Adipocyte (in vitro differentiated cells): ENCODE data around the gene EEFSEC.

ENCODE experiments used
- DNase-seq: peaks from one replicate; pipeline ENCODE4 v3.0.0-alpha.2; 2015; ENCODE audit warnings: low read depth
- H3K27me3 ChIP-seq: replicated peaks from 2 replicates; pipeline ENCODE4 v1.7.0; 2013; ENCODE audit warnings: mild to moderate bottlenecking, low read length, moderate library complexity; ENCODE audit not compliant: control insufficient read depth, insufficient read depth
- H3K36me3 ChIP-seq: 2 replicates; pipeline ENCODE4 v1.7.0; 2013; ENCODE audit warnings: low read length, mild to moderate bottlenecking, moderate library complexity; ENCODE audit not compliant: control insufficient read depth, insufficient read depth, severe bottlenecking
- H3K4me1 ChIP-seq: 2 replicates; pipeline ENCODE4 v1.7.0; 2013; ENCODE audit warnings: mild to moderate bottlenecking, low read length, moderate library complexity; ENCODE audit not compliant: control insufficient read depth, insufficient read depth
- H3K4me3 ChIP-seq: 2 replicates; pipeline ENCODE4 v1.7.0; 2013; ENCODE audit warnings: mild to moderate bottlenecking, low read length, moderate library complexity
- H3K9ac ChIP-seq: 2 replicates; pipeline ENCODE4 v1.7.0; 2013; ENCODE audit warnings: mild to moderate bottlenecking, low read length, moderate library complexity
- H3K9me3 ChIP-seq: 2 replicates; pipeline ENCODE4 v1.7.0; 2013; ENCODE audit warnings: mild to moderate bottlenecking, low read length, moderate library complexity; ENCODE audit not compliant: control insufficient read depth

Gene EEFSEC

DNA sequence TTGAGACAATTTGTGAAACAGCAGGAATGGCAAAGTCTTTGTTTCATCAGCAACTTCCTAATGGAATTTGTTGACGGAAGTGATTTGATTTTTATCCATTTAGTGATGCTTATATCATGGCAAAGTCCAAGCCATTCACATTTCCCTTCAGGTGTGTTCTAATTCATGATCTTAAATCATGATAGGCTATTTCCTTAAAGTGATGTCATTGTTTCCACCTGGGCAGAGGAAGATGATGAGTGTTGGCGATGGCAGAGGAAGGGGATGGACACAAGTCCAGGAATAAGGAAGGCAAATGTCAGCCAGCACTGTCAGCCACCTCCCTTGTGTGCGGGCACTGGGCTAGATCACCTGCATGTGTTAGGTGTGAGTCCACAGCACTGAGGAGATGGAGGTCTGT is 49.9 kb downstream of the EEFSEC start:
- Histone ChIP-seq H3K9me3 (no peaks in the 10 kb centered on the region), H3K4me3 (no peak overlapping the region), H3K9ac (no peak overlapping the region), H3K36me3 (no peaks in the 10 kb centered on the region), H3K4me1 (peaks cover 5% of the 10 kb centered on the region), H3K27me3 (no peaks in the 10 kb centered on the region)
- DNase-seq = no peak

DNA sequence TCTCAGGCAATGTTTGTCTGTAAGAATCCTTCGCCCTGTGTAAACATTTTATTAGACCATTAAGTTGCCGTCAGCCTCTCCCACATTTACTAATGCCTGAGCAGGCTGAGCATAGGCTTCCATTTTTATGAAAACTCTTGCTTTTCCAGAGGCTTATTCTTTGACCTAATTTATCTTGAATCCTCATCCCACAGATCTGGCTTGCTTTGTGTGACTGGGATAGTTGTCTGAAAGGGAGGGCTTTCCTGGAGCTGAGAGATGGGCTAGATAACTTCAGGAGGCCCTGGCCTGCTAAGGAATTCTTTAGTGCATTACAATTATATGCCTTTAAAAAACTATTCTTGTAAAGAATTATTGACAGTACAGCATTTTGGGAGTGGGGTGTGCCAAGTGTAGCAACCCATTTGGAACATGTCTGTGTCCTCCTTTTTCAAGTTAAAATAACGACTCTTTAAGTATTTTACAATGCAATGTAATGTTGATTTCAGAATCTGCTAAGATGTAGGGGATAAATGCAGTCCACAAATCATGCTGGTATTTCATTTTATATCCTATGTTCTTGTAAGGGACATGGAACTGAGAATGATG is 52.4 kb downstream of the EEFSEC start:
- no peak for DNase-seq
- no peaks in the 10 kb centered on the region for H3K9me3 ChIP-seq
- H3K27me3 ChIP-seq = no peaks in the 10 kb centered on the region
- H3K4me1 ChIP-seq = peaks cover 3% of the 10 kb centered on the region
- no peaks in the 10 kb centered on the region for H3K36me3 ChIP-seq
- no peak overlapping the region for H3K4me3 ChIP-seq
- H3K9ac ChIP-seq = no peak overlapping the region

DNA sequence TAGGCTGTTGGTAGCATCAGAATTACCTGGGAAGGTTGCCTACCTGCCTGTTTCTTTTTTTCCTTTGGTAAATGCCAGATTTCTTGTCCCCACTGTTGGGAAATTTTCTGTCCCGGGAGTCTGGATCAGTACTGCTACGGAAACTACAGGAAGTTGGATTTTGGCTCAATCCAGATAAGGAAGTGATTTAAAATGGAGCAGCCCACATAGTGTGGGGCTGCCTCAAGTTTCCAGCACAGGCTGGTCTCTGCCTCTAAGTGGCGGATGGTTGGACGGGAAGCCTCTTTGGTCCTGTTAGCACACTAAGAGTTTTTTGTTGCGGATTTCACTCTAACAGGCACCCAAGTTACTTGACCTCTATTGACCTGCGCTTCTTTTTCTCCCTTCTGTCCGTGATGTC is 54.7 kb downstream of the EEFSEC start:
- Histone ChIP-seq H3K9ac (no peak overlapping the region), H3K27me3 (no peaks in the 10 kb centered on the region), H3K36me3 (no peaks in the 10 kb centered on the region), H3K9me3 (no peaks in the 10 kb centered on the region), H3K4me1 (peaks cover 6% of the 10 kb centered on the region), H3K4me3 (no peak overlapping the region)
- no peak for DNase-seq

DNA sequence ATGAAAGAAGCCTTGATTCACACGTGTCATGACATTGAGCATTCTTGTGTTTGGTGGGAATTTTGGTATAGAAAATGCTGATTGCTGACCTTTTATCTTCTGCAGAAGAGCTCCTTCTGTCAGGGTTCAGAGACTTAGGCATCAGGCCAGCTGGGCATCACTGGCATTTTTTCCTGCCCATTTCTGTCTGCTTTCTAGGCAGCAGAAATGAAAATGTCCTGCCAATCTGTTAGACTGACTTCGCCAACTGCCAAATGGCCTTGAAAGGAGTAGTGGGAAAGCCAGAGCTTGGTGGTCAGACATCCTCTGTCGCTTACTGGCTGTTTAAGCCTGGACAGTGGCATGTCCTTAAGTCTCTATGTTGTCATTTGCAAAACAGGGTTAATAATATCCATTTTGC is 57.4 kb downstream of the EEFSEC start:
- peaks cover 6% of the 10 kb centered on the region for H3K4me1 ChIP-seq
- H3K36me3 ChIP-seq = no peaks in the 10 kb centered on the region
- no peak for DNase-seq
- no peaks in the 10 kb centered on the region for H3K9me3 ChIP-seq
- no peak overlapping the region for H3K9ac ChIP-seq
- H3K4me3 ChIP-seq = no peak overlapping the region
- H3K27me3 ChIP-seq = no peaks in the 10 kb centered on the region

DNA sequence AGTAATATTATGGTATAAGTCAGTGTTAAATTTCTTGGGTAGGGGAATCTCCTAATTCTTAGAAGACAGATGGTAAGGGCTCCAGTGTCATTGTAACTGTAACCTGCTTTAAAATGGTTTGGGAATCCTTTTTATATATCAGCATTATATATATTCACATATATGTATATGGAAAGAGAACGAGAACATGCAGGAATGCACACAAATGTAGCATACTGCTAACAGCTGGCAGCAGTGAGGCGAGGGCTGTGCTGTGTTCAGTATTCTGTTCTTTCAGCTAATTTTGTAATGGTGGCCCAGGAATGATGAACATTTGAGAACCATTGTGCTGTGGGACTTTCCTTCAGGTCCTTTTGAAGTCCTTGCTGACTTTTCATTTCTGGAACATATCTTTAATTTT is 60.8 kb downstream of the EEFSEC start:
- H3K4me1 ChIP-seq = peaks cover 9% of the 10 kb centered on the region
- H3K27me3 ChIP-seq = no peaks in the 10 kb centered on the region
- no peaks in the 10 kb centered on the region for H3K36me3 ChIP-seq
- H3K9me3 ChIP-seq = no peaks in the 10 kb centered on the region
- H3K4me3 ChIP-seq = no peak overlapping the region
- no peak overlapping the region for H3K9ac ChIP-seq
- DNase-seq = no peak

DNA sequence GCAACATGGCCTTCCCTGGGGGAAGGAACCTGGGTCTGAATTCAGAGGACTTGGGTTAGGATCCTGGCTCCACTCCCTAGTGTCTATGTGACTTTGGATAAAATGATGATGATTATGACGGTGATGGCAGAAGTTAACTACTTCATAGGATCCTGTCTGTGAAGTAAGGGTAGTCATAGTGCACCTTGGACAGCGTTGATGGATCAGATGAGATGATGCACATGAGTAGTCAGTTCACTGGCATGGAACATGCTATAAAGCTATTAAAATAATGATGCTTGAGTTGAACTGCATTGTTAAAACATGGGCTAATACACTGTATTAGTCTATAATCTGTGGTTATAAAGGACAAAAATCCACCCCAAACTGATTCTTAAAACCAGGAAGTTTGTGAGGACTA is 62.0 kb downstream of the EEFSEC start:
- Histone ChIP-seq H3K4me3 (no peak overlapping the region), H3K9me3 (no peaks in the 10 kb centered on the region), H3K36me3 (no peaks in the 10 kb centered on the region), H3K9ac (no peak overlapping the region), H3K4me1 (peaks cover 9% of the 10 kb centered on the region), H3K27me3 (no peaks in the 10 kb centered on the region)
- DNase-seq = no peak

DNA sequence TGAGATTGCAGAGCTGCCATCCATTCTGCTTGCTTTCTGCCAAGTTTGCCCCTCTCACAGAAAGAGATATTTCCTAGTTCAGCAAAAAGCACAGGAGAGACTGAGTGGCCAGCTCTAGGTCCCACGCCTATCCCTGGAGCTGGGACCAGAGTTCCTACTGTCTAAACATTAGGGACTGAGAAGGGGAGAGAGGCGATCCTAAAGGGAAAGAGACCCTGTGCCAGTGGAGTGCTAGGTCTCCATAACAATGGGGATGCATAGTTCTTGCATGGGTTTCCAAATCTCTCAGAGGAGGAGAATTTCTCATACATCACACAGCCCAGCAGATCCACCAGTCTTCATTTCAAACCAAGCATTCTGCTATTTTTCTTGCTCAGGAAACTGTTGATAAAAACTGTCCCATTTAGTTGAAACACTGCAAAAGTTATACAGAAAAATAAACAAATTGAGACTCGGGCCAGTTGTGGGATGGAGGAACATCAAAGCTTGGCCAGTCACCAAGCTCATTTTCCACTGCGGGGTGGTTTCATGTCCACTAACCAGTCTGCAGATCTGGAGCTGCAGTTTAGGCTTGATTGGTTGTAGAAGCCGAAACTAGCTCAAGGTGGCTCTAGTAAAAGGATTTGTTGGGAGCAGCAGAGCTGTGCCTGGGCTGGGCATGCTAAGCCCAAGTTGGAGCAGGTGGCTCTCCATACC is 62.7 kb downstream of the EEFSEC start:
- H3K9me3 ChIP-seq = no peaks in the 10 kb centered on the region
- no peaks in the 10 kb centered on the region for H3K27me3 ChIP-seq
- peaks cover 3% of the 10 kb centered on the region for H3K4me1 ChIP-seq
- H3K4me3 ChIP-seq = no peak overlapping the region
- DNase-seq = no peak
- H3K36me3 ChIP-seq = no peaks in the 10 kb centered on the region
- H3K9ac ChIP-seq = no peak overlapping the region

DNA sequence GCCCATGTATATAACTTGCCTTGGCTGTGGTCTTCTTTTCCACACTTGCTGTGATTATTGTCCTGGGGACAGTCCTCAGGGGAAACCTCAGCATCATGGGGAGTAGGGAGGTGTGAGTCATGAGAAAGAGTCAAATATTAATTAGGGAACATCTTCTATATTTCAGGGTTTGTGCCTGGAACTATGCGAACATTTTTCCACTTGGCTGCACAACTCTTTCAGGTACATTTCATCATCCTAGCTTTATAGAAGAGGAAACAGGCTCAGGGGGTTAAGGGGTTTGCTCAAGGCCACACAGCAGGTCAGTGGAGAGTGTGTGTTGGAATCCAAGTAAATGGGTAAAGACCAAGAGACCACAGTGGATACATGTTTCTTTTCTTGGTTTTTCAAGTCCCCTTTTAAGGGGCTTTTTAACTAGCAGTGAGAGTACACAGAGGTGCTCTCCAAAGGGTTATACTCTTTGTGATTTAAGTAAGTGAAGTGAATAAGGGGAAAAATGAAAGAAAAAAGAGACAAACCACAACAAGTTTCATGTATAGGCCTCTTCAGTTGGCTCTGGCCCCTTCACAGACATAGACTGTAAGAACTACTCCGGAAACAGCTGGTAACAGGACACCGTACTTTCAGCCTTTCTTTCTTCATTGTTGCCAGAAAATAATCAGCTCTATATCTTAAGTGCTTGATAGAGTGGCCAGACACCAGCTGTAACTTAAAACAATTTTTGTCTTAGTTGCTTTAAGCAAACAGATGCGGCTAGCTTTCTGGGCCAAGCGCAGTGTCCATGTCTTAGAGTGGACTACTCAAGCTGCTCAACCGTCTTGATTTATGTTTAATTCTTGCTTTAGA is 64.6 kb downstream of the EEFSEC start:
- H3K36me3 ChIP-seq = no peaks in the 10 kb centered on the region
- no peak overlapping the region for H3K9ac ChIP-seq
- peaks cover 3% of the 10 kb centered on the region for H3K9me3 ChIP-seq

DNA sequence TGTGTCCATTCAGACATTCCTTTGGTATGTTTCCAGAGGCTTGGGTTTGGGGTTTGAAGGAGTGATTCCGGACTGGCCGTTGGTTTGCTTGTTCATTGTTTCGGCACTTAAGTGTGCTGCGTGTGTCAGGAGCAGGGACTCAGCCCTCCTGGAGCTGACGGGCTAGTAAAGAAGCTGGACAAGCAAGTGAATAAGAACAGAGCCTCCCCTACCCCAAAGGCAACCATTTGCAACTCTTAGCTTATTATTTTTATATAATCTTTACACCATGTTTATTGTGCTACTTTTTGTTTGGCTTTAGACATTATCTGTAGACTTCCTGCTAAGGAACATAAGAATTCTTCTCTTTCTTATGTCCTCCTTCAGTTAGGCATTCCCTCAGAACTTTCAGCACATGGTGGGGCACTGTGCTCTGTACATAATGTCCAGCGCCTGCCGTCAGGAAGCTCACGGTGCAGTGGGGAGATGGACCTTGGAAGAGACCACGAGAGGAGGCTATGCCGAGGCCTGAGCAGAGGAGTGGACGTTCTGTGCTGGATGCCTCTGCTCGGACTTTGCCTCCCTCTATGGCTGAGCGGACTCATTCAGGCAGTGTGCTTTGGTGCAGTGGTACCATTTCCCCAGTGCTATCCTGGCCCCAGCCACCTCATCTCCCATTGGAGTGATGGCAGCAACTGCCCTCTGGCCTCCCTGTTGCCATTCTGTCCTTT is 65.4 kb downstream of the EEFSEC start:
- H3K4me3 ChIP-seq = no peak overlapping the region
- no peaks in the 10 kb centered on the region for H3K27me3 ChIP-seq
- DNase-seq = no peak

More for the DNA sequence above, 64.6 kb downstream of the EEFSEC start:
- Histone ChIP-seq H3K4me3 (no peak overlapping the region), H3K27me3 (no peaks in the 10 kb centered on the region), H3K4me1 (peaks cover 3% of the 10 kb centered on the region)
- peak; percentile 76 for DNase-seq

DNA sequence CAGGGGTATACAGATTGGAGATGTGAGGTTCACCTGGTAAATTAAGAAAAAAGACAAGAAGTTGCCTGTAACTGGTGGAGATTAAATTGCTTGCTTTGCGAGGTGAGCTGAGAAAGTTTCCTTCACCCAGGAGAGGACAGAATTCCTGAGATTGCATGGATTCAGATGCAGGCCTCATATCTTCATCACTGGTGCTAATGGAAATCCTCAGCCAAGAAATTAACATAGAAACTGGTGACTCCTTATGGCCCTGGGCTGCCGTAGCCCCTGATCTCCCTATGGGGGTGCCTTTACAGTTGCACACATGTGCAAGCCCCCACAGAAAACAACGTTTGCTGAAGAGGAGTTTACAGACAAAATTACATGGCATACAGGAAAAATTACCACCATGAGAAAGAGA is 68.0 kb downstream of the EEFSEC start:
- H3K36me3 ChIP-seq = no peaks in the 10 kb centered on the region
- no peaks in the 10 kb centered on the region for H3K27me3 ChIP-seq
- no peak overlapping the region for H3K9ac ChIP-seq
- H3K4me3 ChIP-seq = no peak overlapping the region
- H3K9me3 ChIP-seq = peaks cover 7% of the 10 kb centered on the region
- H3K4me1 ChIP-seq = peaks cover 3% of the 10 kb centered on the region
- no peak for DNase-seq

More for the DNA sequence above, 65.4 kb downstream of the EEFSEC start:
- peaks cover 3% of the 10 kb centered on the region for H3K4me1 ChIP-seq
- H3K9me3 ChIP-seq = peaks cover 7% of the 10 kb centered on the region
- no peak overlapping the region for H3K9ac ChIP-seq
- no peaks in the 10 kb centered on the region for H3K36me3 ChIP-seq

DNA sequence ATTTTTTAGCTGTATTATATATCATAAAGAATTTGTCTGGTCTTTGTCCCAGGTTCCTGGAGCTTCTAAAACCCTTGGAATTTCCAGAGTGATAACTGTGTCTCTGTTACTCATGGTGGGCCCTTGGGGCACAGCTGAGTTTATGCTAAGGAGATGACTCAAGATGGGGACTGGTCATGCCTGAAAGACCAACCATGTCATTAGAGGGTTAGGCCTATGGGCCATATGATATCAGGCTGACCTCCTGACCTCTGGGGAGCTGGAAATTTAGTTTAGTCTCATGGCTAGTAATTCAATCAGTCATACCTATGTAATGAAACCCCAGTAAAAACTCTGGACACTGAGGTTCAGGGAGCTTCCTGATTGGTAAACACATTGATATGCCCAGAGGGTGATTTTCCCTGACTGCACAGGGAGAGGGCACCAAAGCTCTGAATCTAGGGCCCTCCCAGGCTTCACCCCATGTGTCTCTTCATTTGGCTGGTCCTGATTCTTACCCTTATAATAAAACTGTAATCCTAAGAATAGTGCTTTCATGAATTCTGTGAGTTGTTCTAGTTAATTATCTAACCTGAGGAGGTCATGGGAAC is 69.6 kb downstream of the EEFSEC start:
- H3K4me3 ChIP-seq = no peak overlapping the region
- H3K9me3 ChIP-seq = peaks cover 7% of the 10 kb centered on the region
- H3K36me3 ChIP-seq = no peaks in the 10 kb centered on the region
- no peak overlapping the region for H3K9ac ChIP-seq
- no peaks in the 10 kb centered on the region for H3K4me1 ChIP-seq
- DNase-seq = no peak
- H3K27me3 ChIP-seq = no peaks in the 10 kb centered on the region
